Fibroblast of lung (primary cell): ENCODE results near the gene CD6.

ENCODE experiments used
- EZH2 ChIP-seq: IDR thresholded peaks from 2 replicates; pipeline ENCODE4 v1.5.1; 2012; ENCODE audit warnings: low read length, control low read depth, mild to moderate bottlenecking; ENCODE audit errors: missing control alignments
- TF ChIP-seq, protein P1 (sequence below), 2 donors: IDR thresholded peaks in 1 of 2; conservative IDR thresholded peaks in 1 of 2; 1 replicate in 1 of 2; 2 replicates in 1 of 2; pipeline ENCODE4 v1.5.1; 2011 to 2012; ENCODE audit warnings: low read length in 2 of 2, control low read depth in 1 of 2, inconsistent platforms in 1 of 2, low read depth in 1 of 2, mild to moderate bottlenecking in 1 of 2

DNA sequence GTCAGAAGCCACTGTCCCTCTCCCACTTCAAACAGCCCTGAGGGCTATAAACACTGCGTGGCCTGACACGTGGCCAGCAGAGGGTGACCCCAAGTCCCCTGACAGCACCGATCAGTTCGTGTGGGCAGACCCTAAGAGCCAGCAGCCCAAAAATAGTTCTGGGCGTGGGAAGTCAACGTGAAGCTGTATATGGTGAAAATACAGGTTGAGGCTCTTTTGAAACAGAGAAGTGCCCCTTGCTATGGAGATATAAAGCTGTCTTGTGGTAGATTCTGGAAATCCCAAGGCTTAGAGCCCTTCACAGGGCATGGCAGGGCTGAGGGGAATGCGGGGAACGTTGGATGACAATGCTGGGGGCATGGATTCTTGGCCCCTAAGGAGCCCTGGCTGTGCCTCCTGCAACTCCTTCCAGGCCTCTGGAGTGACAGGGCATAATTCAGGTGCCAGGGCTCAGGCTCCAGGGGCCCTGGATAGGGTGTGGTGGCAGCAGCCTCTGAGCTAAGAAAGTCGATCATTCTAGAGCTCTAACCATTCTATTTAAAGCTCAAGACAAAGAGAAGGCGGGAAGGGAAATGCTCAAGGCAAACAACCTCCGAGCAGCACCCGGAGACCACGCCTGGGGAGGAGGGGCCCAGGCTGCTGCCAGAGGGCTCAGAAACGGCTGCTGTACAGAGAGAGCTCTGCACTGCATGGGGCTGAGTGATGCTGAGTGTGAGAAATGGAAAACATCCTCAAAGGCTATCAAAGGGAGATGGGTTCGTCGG is 70.5 kb downstream of the CD6 start:
- TF ChIP-seq, protein P1, sequence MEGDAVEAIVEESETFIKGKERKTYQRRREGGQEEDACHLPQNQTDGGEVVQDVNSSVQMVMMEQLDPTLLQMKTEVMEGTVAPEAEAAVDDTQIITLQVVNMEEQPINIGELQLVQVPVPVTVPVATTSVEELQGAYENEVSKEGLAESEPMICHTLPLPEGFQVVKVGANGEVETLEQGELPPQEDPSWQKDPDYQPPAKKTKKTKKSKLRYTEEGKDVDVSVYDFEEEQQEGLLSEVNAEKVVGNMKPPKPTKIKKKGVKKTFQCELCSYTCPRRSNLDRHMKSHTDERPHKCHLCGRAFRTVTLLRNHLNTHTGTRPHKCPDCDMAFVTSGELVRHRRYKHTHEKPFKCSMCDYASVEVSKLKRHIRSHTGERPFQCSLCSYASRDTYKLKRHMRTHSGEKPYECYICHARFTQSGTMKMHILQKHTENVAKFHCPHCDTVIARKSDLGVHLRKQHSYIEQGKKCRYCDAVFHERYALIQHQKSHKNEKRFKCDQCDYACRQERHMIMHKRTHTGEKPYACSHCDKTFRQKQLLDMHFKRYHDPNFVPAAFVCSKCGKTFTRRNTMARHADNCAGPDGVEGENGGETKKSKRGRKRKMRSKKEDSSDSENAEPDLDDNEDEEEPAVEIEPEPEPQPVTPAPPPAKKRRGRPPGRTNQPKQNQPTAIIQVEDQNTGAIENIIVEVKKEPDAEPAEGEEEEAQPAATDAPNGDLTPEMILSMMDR (conservative IDR thresholded peaks at IDR 0.05 in 1 of 2, IDR thresholded peaks at IDR 0.05 in 1 of 2; ENCODE audit: low read depth in 1 of 2, low read length in 2 of 2), result no peak
- TF ChIP-seq EZH2, result no peak
